ENCODE results near the gene TLE4.

GRCh38 chr9:79719021-79719420, 147.3 kb downstream of the TLE4 start:
- no peak for TF ChIP-seq CTCF (IDR thresholded peaks at IDR 0.05; ENCODE audit: insufficient read depth, low read length)
- TF ChIP-seq POLR2AphosphoS5 (IDR thresholded peaks at IDR 0.05; ENCODE audit: low read depth), result no peak
- TF ChIP-seq REST (IDR thresholded peaks at IDR 0.05; ENCODE audit: insufficient replicate concordance, low read depth), result no peak
- no peak for TF ChIP-seq SPI1 (IDR thresholded peaks at IDR 0.05; ENCODE audit: borderline replicate concordance, low read depth)

Measured in HL-60 (cell line).